ENCODE data around the gene PTPRO. TPM values are rescaled to one million over a fixed set of nuclear protein-coding genes. Genes with fewer than 3 reads are reported as not detected.

The PTPRO gene
- total and polyA plus RNA-seq, 8 donors: 0.35 to 11.6 (median 0.68) TPM; not detected in 3

DNA sequence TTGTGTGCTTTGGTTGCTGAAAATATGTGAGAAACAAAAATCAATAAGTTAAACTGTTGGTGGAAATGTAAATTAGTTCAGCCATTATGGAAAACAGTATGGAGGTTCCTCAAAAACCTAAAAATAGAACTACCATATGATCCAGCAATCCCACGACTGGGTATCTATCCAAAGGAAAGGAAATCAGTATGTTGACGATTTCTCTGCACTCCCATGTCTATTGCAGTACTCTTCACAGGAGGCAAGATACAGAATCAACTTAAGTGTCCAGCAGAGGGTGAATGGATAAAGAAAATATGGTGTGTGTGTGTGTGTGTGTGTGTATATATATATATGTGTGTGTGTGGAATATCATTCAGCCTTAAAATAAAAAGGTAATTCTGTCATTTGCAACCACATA is 159.5 kb downstream of the PTPRO start:
- no peaks in the 10 kb centered on the region for H3K36me3 ChIP-seq
- H3K4me1 ChIP-seq: no peaks in the 10 kb centered on the region
- no peak overlapping the region for H3K4me3 ChIP-seq
- H3K27ac ChIP-seq: no peak overlapping the region
- intact Hi-C loops (cut with DNase I; ENCODE audit: low total_unique reads): no loop called here
- no peaks in the 10 kb centered on the region for H3K27me3 ChIP-seq
- no peak for TF ChIP-seq POLR2A (IDR thresholded peaks at IDR 0.05)
- TF ChIP-seq EP300 (IDR thresholded peaks at IDR 0.05): no peak
- TF ChIP-seq, protein P1, sequence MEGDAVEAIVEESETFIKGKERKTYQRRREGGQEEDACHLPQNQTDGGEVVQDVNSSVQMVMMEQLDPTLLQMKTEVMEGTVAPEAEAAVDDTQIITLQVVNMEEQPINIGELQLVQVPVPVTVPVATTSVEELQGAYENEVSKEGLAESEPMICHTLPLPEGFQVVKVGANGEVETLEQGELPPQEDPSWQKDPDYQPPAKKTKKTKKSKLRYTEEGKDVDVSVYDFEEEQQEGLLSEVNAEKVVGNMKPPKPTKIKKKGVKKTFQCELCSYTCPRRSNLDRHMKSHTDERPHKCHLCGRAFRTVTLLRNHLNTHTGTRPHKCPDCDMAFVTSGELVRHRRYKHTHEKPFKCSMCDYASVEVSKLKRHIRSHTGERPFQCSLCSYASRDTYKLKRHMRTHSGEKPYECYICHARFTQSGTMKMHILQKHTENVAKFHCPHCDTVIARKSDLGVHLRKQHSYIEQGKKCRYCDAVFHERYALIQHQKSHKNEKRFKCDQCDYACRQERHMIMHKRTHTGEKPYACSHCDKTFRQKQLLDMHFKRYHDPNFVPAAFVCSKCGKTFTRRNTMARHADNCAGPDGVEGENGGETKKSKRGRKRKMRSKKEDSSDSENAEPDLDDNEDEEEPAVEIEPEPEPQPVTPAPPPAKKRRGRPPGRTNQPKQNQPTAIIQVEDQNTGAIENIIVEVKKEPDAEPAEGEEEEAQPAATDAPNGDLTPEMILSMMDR (IDR thresholded peaks at IDR 0.05): no peak
- TF ChIP-seq POLR2AphosphoS5 (IDR thresholded peaks at IDR 0.05): no peak
- 66 to 85% (median 77%) methylated on average over 2 of the region's 2 CpGs for WGBS, 5 donors
- no peaks in the 10 kb centered on the region for H3K9me3 ChIP-seq
- no peak for DNase-seq

DNA sequence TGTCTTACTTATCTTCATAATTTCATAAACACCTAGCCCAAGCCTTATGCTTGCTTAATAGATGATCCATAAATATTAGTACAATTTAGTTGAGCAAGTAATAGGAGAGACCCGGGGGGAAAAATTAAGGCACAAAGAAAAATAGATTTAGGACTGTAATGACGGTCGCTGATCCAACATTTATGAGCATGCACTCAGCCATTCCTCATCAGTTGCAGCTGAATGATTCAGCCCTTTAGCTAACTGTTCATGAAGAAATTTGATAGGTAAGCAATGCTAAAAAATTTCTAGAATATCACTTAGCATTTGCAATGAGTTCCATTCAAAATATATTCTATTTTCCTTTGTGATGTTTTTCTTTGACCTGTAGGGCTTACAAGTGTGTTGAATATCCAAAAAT is 163.2 kb downstream of the PTPRO start:
- no peaks in the 10 kb centered on the region for H3K4me1 ChIP-seq
- H3K36me3 ChIP-seq: no peaks in the 10 kb centered on the region
- WGBS, 5 donors: 85 to 91% (median 88%) methylated on average over 3 of the region's 3 CpGs
- H3K27ac ChIP-seq: no peak overlapping the region
- no peak for DNase-seq
- H3K9me3 ChIP-seq: no peaks in the 10 kb centered on the region
- peaks cover 0 to 3% (median 0%) of the 10 kb centered on the region in 3 donors for H3K27me3 ChIP-seq
- H3K4me3 ChIP-seq: no peak overlapping the region
- intact Hi-C loops (cut with DNase I; ENCODE audit: low total_unique reads): no loop called here
- TF ChIP-seq POLR2A (IDR thresholded peaks at IDR 0.05) (no peak), POLR2AphosphoS5 (IDR thresholded peaks at IDR 0.05) (no peak), EP300 (IDR thresholded peaks at IDR 0.05) (no peak)
- TF ChIP-seq, protein P1 (IDR thresholded peaks at IDR 0.05): no peak

DNA sequence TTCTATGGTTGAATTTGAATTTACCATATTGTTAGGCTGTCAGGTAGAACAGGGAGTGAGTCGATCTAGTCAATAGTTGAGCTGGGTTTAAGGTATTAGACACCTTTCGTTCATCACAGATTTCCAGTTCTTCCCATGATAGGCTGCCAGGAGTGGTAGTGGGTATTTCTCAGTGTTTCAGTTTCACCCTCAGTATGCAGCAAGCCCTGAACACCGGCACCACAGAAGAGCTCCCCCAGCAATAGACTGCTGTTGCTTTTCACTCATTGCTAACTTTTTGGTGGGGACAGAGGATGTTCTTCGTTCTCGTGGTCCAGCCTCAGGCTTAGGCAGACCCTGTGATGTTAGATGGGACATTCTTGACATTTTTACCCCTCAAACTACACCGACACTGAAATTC is 164.6 kb downstream of the PTPRO start:
- Histone ChIP-seq H3K4me3 (no peak overlapping the region), H3K4me1 (no peaks in the 10 kb centered on the region), H3K27me3 (peaks cover 0 to 3% (median 0%) of the 10 kb centered on the region in 3 donors), H3K36me3 (no peaks in the 10 kb centered on the region), H3K9me3 (no peaks in the 10 kb centered on the region), H3K27ac (no peak overlapping the region)
- intact Hi-C loops (cut with DNase I; ENCODE audit: low total_unique reads): no loop called here
- 76 to 88% (median 86%) methylated on average over 6 of the region's 6 CpGs for WGBS, 5 donors
- TF ChIP-seq, protein P1 (IDR thresholded peaks at IDR 0.05): no peak
- TF ChIP-seq POLR2AphosphoS5 (IDR thresholded peaks at IDR 0.05) (no peak), POLR2A (IDR thresholded peaks at IDR 0.05) (no peak), EP300 (IDR thresholded peaks at IDR 0.05) (no peak)
- DNase-seq: no peak

DNA sequence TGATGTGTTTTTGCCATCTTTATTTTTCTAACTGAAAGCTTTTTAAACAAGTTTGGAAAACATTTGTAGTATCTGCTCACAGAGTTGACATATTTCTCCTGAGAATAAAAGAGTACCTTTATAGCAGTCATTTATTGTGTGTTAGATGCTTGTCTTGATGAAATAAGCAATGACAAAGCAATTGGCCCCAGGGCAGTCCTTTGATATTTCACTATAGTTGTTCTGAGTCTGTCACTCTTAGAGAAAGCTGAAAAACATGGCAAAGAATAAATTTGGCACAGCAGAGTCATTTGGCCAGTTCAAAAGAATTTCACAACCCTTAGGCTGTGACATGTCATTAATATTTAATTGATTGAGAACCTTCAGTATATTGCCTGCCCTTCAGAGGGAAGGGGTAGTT is 166.2 kb downstream of the PTPRO start:
- intact Hi-C loops (cut with DNase I; ENCODE audit: low total_unique reads): no loop called here
- peaks cover 0 to 8% (median 3%) of the 10 kb centered on the region in 4 donors for H3K9me3 ChIP-seq
- no peak for TF ChIP-seq EP300 (IDR thresholded peaks at IDR 0.05)

DNA sequence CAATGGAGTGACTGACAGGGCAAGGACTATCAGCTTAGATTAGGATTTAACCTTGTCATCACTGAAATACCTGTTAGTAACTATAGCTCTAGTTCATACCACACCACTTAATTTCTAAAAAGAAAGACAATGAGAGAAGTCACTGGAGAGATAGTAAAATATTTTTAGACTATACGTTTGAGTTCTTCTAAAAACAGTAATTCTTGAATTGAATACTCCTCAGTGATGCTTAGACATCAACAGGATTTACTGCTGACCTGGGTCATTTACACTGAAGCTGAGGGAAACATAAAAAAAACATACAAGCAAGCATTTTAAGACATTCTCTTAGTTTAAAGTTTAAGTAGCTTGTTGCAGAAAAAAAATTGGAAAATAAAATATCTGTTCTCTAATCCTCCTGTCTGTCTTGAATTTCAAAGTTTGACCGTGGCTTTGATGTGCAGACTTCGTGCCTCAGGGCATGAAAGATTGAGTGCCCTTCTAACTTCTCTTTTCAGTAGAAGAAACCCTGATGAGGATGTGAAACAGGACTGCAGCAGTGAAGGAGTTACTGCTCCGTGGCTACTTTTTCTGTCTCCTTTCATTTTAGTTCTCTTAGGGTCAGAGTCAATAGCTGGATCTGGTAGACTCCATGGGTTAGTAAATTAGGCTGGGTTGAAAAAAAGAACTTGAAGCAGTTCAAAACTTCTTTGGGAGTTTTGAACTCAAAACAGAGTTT is 172.2 kb downstream of the PTPRO start:
- TF ChIP-seq, protein P1 (IDR thresholded peaks at IDR 0.05): no peak
- no peak for TF ChIP-seq EP300 (IDR thresholded peaks at IDR 0.05)
- intact Hi-C loops (cut with DNase I; ENCODE audit: low total_unique reads): no loop called here
- no peak overlapping the region for H3K4me3 ChIP-seq
- 48 to 64% (median 57%) methylated on average over 4 of the region's 4 CpGs for WGBS, 5 donors
- H3K27me3 ChIP-seq: no peaks in the 10 kb centered on the region
- no peak for DNase-seq
- peaks cover 0 to 8% (median 3%) of the 10 kb centered on the region in 4 donors for H3K9me3 ChIP-seq
- H3K4me1 ChIP-seq: no peaks in the 10 kb centered on the region
- H3K27ac ChIP-seq: no peak overlapping the region
- no peaks in the 10 kb centered on the region for H3K36me3 ChIP-seq

More for the DNA sequence above, 166.2 kb downstream of the PTPRO start:
- Histone ChIP-seq H3K27ac (no peak overlapping the region), H3K36me3 (no peaks in the 10 kb centered on the region), H3K27me3 (peaks cover 0 to 3% (median 0%) of the 10 kb centered on the region in 3 donors), H3K4me1 (no peaks in the 10 kb centered on the region), H3K4me3 (no peak overlapping the region)
- DNase-seq: no peak
